ENCODE measurements around the gene SPATS2L.

- TF ChIP-seq CTCF (IDR thresholded peaks at IDR 0.05) (no peak), POLR2A (IDR thresholded peaks at IDR 0.05) (no peak), POLR2AphosphoS5 (IDR thresholded peaks at IDR 0.05) (no peak)
Measured at GRCh38 chr2:200397785-200398184, 91.3 kb downstream of the SPATS2L start.

All from prostate gland (tissue), 2 donors.